Fibroblast of the aortic adventitia (primary cell): ENCODE results near the gene TEX38. TPM values are rescaled to one million over a fixed set of nuclear protein-coding genes. Genes with fewer than 3 reads are reported as not detected.
"Not testable (repeated sequence)": the region's sequence is repeated elsewhere in the genome, so short reads cannot be mapped to it uniquely, and the experiment has no call there.

ENCODE experiments used
- DNase-seq: peaks from one replicate; pipeline ENCODE4 v3.0.0-alpha.2; 2010; ENCODE audit warnings: low read depth
- H3K4me3 ChIP-seq: 2 replicates; pipeline ENCODE4 v1.5.1; 2011; ENCODE audit warnings: low read depth, mild to moderate bottlenecking, control low read depth, low read length, moderate library complexity
- total RNA-seq: library from RNA; depleted of rRNA; stranded (reverse); fragments of >200 nt; gene quantifications from 2 replicates; pipeline ENCODE4 v1.2.3, GENCODE V29; 2012; ENCODE audit warnings: low replicate concordance
- TF ChIP-seq, protein P1 (sequence below): IDR thresholded peaks from 2 replicates; pipeline ENCODE4 v1.5.1; 2011; ENCODE audit warnings: mild to moderate bottlenecking, low read length, control low read depth, inconsistent platforms; ENCODE audit not compliant: insufficient read depth

Gene TEX38
- total RNA-seq, 1 donor = not detected

DNA sequence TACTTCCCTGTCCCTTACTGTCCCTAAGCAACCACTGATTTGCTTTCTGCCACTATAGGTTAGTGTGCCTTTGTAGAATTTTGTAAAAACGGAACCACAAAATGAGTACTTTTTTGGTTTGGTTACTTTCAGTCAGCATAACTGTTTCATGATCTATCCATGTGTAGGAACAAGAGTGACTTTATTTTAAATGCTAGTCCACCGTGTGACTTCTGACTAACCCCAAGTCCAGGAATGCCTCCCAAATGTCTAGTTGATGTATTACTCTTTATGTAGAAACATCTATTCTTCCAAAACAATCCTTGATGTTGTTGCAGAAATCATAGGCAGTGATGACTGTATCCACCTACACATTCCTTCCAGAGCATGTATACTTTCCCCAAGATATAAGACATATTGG is 24.8 kb upstream of the TEX38 start:
- H3K4me3 ChIP-seq = no peak overlapping the region
- TF ChIP-seq, protein P1, sequence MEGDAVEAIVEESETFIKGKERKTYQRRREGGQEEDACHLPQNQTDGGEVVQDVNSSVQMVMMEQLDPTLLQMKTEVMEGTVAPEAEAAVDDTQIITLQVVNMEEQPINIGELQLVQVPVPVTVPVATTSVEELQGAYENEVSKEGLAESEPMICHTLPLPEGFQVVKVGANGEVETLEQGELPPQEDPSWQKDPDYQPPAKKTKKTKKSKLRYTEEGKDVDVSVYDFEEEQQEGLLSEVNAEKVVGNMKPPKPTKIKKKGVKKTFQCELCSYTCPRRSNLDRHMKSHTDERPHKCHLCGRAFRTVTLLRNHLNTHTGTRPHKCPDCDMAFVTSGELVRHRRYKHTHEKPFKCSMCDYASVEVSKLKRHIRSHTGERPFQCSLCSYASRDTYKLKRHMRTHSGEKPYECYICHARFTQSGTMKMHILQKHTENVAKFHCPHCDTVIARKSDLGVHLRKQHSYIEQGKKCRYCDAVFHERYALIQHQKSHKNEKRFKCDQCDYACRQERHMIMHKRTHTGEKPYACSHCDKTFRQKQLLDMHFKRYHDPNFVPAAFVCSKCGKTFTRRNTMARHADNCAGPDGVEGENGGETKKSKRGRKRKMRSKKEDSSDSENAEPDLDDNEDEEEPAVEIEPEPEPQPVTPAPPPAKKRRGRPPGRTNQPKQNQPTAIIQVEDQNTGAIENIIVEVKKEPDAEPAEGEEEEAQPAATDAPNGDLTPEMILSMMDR = no peak
- DNase-seq = peak; percentile 55

GRCh38 chr1:46647611-46648010 is 24.0 kb upstream of the TEX38 start:
- TF ChIP-seq, protein P1 = no peak
- H3K4me3 ChIP-seq = no peak overlapping the region
- DNase-seq = no peak

- TF ChIP-seq, protein P1 = no peak
- H3K4me3 ChIP-seq = no peak overlapping the region
- DNase-seq = no peak
Measured at GRCh38 chr1:46649764-46650163, 21.9 kb upstream of the TEX38 start.

DNA sequence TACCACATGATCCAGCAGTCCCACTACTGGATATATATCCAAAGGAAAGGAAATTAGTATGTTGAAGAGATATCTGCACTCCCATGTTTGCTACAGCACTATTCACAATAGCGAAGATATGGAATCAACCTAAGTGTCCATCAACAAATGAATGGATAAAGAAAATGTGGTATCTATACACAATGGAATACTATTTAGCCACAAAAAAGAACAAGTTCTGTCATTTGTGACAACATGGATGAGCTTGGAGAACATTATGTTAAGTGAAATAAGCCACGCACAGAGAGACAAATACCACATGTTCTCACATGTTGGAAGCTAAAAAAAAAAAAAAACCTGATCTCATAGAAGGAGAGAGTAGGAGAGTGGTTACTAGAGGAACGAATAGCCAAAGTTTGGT is 21.2 kb upstream of the TEX38 start:
- no peak overlapping the region for H3K4me3 ChIP-seq
- no peak for DNase-seq
- TF ChIP-seq, protein P1 = no peak

DNA sequence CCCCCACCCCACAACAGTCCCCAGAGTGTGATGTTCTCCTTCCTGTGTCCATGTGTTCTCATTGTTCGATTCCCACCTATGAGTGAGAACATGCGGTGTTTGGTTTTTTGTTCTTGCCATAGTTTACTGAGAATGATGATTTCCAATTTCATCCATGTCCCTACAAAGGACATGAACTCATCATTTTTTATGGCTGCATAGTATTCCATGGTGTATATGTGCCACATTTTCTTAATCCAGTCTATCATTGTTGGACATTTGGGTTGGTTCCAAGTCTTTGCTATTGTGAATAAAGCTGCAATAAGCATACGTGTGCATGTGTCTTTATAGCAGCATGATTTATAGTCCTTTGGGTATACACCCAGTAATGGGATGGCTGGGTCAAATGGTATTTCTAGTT is 20.5 kb upstream of the TEX38 start:
- not testable (repeated sequence) for H3K4me3 ChIP-seq, DNase-seq

- no peak overlapping the region for H3K4me3 ChIP-seq
- DNase-seq = no peak
- TF ChIP-seq, protein P1 = no peak
Measured at GRCh38 chr1:46652321-46653100, 19.1 kb upstream of the TEX38 start.

DNA sequence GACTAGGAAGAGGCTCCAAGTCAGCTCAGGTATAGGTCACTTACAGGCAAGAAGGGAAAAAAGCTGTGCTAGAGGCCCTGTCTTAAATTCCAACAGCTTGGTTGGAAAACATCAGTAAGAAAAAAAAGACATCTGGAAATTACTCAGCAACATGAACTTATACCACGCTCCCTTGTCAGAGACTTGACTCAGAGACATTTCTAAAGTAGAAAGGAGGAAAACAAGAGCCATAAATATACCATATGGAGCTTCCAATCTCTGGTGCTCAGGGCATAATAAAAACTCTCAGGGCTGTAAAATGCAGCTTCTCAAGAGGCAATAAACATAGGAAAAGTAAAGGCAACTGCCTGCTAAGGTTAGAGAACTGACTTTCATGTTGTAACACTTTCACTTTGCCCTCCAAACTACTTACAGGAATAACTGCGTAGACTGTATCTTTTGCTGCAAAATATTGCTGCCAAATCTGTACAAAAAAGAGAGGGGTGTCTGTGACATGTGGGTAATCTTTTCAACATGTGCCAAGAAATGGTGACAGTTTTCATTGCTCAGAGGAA is 18.2 kb upstream of the TEX38 start:
- DNase-seq = peak; percentile 31
- no peak overlapping the region for H3K4me3 ChIP-seq
- TF ChIP-seq, protein P1 = no peak
